GM18861 (cell line): ENCODE results near the gene CX3CR1.
"Not testable (repeated sequence)": the region's sequence is repeated elsewhere in the genome, so short reads cannot be mapped to it uniquely, and the experiment has no call there.

Experiments
- ATAC-seq: cut with Tn5 transposase; IDR thresholded peaks from one replicate; pipeline ENCODE4 v1.9.1; 2021; ENCODE audit not compliant: unreplicated experiment

The CX3CR1 gene, protein sequence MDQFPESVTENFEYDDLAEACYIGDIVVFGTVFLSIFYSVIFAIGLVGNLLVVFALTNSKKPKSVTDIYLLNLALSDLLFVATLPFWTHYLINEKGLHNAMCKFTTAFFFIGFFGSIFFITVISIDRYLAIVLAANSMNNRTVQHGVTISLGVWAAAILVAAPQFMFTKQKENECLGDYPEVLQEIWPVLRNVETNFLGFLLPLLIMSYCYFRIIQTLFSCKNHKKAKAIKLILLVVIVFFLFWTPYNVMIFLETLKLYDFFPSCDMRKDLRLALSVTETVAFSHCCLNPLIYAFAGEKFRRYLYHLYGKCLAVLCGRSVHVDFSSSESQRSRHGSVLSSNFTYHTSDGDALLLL

GRCh38 chr3:39279745-39280517, at the start of gene CX3CR1:
Gene CX3CR1, minus strand, starts transcription at chr3:39280036. Its CDS starts 13,527 bp downstream, at chr3:39266509.
- no peak for ATAC-seq

DNA sequence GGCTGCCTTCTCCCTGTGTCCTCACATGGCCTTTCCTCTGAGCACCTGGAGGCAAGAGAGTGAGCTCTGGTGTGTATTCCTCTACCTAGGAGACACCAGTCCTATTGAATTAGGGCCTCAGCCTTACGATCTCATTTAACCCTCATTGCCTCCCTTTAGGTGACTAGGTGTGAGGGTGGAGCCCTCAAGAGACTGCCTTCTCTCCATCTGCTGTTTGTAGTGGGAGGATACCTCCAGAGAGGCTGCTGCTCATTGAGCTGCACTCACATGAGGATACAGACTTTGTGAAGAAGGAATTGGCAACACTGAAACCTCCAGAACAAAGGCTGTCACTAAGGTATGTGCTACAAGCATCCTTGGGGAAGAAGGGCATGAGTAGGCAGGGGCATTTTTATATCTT, 49.7 kb upstream of the CX3CR1 start, which contains the start of gene CCR8:
Gene CCR8, plus strand, starts transcription at position 217 of the 400 bp plus-strand sequence. CDS start 2,623 bp downstream, outside the sequence.
- no peak for ATAC-seq

- ATAC-seq: peak; percentile 50
These were observed 48.0 kb upstream of the CX3CR1 start for GRCh38 chr3:39327746-39328349.

- no peak for ATAC-seq
These were observed 47.4 kb upstream of the CX3CR1 start for GRCh38 chr3:39327053-39327745.

- no peak for ATAC-seq
These were observed 45.4 kb upstream of the CX3CR1 start for GRCh38 chr3:39325236-39325635.

GRCh38 chr3:39323494-39323893, 43.7 kb upstream of the CX3CR1 start:
- ATAC-seq: no peak

DNA sequence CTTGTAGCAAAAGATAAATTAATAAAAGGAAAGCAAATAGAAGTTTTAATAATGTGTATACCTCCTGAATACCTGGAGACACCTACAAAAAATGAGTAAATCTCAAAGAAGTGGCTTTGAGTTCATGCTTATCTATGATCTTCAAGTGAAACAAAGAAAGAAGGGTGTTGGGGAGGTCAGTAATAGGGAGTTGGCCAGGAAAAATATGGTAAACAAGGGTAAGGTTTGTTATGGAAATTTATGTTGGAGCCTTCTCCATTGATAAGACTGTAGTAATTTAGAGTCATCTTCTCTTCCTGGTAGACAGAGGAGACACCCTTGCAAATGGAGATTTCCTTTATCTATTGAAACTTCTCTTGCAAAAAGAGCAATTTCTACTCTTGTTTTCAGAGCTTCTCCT, 43.1 kb upstream of the CX3CR1 start:
- ATAC-seq: no peak

GRCh38 chr3:39322209-39322715, 42.4 kb upstream of the CX3CR1 start:
- not testable (repeated sequence) for ATAC-seq

- ATAC-seq: not testable (repeated sequence)
These were observed 41.7 kb upstream of the CX3CR1 start for GRCh38 chr3:39321574-39321983.

DNA sequence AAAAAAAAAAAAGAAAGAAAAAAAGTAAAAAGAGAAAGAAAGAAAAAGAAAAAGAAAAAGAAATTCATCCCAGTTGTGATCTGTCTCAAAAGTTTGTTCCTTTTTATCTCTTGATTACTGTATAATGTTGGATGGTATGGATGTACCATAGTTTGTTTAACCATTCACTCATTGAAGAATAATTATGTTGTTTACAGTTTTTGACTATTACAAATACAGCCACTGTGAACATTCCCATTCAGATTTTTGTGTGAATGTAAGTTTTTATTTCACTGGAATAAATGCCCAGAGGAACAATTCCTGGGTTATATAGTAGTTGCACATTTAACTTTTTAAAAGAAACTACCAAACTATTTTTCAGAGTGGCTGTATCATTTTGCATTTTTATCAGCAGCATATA, 39.4 kb upstream of the CX3CR1 start:
- ATAC-seq: no peak

DNA sequence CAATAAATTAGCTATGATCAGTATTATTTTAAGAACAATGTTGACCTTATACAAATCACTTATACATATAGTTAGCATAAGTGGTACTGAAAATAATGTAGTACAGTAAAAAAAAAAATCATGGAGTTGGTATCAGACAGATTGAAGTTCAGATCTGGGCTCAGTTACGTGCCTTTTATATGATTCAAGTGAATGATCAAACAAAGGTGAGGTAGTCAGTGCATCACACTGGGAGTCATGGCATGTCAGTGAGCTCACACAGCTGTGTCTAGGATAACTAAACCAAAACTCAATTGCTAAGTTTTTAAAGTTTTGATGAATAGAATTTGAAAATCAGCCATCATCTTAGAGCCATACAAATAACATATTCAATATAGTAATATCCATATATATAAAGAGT, 38.5 kb upstream of the CX3CR1 start:
- no peak for ATAC-seq

DNA sequence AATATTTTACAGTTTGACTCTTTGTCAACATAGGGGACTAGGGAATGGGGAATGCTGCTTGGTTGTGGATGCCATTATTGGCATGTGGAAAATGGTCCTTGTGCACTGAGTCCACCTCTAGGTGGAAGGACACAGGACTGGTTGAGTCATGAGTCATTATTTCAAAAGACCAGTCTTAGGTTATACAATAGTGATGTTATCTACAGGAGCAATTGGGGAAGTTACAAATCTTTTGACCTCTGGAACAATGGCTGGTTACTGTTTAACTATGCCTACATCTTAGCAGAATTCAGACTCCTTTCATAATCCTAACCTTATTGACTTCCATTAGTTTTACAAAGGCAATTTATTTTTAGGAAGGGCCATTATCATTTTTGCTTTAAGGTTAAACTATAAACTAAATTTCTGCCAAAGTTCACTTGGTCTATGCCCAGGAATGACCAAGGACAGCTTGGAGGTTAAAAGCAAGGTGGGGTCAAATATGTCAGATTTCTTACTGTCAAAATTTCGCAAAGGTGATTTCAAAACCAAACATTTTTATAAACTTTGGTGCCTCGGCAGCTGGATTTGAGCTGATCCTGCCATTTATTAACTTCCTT, 37.8 kb upstream of the CX3CR1 start:
- no peak for ATAC-seq

DNA sequence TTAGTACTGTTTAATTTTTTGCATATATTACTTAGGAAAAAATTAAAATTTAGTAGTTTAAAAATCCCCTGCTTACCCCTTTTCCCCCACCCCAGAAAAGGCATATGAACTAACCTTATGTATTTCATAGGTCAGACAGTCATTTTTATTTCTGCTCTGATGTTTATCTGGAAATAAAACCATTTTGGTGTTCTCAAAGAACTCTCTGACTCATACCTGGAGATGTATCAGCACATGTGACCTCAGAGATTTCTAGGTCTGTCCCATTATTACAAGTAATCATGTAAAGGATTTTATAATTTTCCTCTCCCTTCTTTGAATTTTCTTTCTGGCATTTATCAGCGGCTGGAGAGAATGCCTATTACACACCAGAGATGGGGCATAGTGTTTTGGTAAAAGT, 35.6 kb upstream of the CX3CR1 start:
- ATAC-seq: no peak

DNA sequence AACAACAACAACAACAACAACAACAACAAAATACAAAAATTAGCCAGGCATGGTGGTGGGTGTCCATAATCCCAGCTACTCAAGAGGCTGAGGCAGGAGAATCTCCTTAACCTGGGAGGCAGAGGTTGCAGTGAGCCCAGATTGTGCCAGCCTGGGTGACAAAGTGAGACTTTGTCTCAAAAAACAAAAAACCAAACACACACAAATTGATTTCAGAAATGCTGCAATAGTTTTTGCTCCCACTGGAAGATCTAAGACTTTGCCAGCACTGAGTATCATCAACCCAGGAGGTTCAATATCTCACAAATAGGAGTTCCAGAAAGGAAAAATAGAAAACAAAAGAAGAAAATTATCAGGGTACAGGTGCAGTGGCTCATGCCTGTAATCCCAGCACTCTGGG, 33.5 kb upstream of the CX3CR1 start:
- no peak for ATAC-seq

DNA sequence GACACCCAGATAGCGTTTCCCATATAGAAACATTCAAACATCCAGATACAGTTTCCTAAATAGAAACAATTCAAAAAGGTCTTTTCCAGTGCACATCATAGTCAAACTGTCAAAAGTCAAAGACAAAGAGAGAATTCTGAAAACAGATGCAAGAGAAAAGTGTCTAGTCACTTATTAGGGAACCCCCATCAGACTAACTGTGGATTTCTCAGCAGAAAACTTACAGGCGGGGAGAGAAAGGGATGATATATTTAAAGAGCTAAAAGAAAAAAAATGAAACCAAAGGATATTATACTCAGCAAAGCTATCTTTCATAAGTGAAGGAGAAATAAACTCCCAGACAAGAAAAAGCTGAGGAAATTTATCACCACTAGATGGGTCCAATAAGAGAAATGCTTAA, 22.3 kb upstream of the CX3CR1 start:
- ATAC-seq: no peak

DNA sequence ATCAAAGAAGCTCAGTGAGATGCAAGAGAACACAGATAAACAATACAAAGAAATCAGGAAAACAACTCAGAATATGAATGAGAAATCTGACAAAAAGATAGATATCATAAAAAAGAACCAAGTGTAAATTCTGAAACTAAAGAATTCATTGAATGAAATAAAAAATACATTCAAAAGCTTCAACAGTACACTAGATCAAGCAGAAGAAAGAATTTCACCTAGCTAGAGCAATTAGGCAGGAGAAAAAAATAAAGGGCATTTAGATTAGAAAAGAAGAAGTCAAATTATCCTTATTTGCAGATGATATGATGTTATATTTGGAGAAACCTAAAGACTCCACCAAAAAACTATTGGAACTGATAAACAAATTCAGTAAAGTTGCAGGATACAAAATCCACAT, 19.4 kb upstream of the CX3CR1 start:
- ATAC-seq: no peak

DNA sequence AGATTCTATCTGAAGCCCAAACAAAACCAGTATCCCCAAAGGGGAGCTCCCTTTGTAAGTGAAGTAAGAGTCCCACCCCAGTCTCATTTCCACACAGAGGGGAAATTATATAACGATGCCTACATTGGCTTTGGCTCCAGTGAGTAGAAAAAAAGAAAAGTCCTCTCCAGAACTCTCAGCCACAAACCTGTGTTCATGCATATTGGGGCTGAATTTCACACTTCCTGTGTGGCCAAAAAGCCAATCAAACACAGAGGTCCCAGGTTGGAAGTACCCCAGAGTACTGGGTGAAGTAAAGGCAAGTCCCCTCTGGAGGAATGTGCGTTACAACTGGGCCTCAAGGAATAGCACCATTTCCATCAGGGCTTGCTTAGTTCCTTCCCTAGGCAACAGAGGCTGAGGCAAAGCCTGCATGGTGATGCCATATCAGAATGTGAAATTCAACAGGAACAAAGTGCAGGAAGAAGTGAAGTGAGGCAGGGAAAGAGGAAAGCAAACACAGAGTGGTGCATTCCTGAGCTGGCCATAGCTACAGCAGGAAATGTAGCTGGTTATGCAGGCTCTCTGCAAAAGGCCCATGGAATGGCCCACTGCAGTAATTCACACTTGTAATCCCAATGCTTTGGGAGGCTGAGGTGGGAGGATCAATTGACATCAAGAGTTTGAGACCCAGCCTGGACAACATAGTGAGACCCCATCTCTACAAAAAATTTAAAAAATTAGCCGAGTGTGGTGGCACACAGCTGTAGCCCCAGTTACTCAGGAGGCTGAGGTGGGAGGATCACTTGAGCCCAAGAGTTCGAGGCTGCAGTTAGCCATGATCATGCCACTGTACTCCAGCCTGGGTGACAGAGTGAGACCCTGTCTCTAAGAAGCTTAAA, 16.6 kb upstream of the CX3CR1 start:
- no peak for ATAC-seq

- peak; percentile 89 for ATAC-seq
These were observed 15.4 kb upstream of the CX3CR1 start for GRCh38 chr3:39295184-39295775.
